ENCODE data around the gene ERVW-1.
"Not testable (repeated sequence)": the region's sequence is repeated elsewhere in the genome, so short reads cannot be mapped to it uniquely, and the experiment has no call there.

Gene ERVW-1

GRCh38 chr7:92477681-92478080, at the start of gene ERVW-1:
ERVW-1 (minus strand) TSS chr7:92477946; CDS start chr7:92470381, 7,565 bp downstream.
- not testable (repeated sequence) for DNase-seq (ENCODE audit: low read depth)

- no peak for DNase-seq (ENCODE audit: low read depth)
Observed at GRCh38 chr7:92523110-92523509, 45.4 kb upstream of the ERVW-1 start.

- no peak for DNase-seq (ENCODE audit: low read depth)
Observed at GRCh38 chr7:92520024-92520423, 42.3 kb upstream of the ERVW-1 start.

DNA sequence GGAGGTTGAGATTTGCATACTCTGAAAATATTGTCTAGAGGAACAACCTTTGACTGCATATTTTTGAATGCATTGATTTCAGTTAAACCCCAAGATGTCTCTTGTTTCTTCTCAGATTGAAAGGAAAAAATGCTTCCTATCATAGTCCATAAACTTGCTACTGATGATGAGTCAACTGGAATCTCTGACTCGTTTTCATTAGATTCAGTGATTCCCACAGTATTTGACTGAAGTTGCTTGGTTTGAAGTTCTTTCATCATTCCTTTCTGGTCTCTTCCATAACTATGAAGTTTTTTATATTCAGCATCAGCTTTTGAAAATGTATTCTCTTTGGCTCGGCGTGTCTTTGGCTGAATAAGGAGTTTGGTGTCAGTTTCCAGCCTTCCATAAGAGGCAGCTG, 39.9 kb upstream of the ERVW-1 start:
- DNase-seq (ENCODE audit: low read depth): no peak

- no peak for DNase-seq (ENCODE audit: low read depth)
Observed at GRCh38 chr7:92513167-92513902, 35.6 kb upstream of the ERVW-1 start.

DNA sequence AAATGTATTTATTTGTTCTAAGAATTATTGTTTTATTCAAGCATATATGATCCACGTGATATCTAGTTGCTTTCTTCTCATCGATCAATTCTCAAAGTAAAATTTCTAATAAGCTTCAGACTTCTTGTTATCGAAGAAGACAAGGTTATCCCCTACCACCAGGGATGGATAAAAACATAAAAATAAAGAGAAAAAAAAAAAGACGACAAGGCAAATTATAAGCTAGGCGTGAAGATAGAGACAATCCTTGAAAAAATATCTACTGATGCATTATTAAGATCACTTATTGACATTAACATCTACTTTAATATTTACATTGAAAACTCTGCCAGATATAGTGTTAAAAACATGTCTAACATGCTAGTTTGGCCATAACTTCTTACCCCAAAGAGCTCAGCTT, 31.2 kb upstream of the ERVW-1 start:
- DNase-seq (ENCODE audit: low read depth): no peak

GRCh38 chr7:92506363-92506762, 28.6 kb upstream of the ERVW-1 start:
- no peak for DNase-seq (ENCODE audit: low read depth)

- DNase-seq (ENCODE audit: low read depth): no peak
Observed at GRCh38 chr7:92504563-92504962, 26.8 kb upstream of the ERVW-1 start.

DNA sequence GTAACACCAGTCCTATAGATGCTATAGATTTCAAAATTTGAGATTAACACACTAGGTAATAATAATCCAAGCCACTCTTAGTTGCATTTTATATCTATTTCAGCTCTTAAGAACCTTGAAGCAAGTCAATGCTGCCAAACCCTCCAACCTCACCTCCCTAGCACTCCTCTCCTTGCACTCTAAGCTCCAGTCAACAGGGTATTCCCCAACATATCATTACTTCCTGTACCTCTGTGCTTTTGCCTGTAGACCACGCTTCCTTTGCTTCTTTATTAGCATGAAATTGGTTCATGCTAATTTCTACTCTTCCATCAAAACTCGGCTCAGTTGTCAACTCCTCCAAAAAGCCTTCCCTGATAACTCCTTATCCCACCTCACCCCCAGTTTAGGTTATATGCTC, 26.0 kb upstream of the ERVW-1 start:
- no peak for DNase-seq (ENCODE audit: low read depth)

- DNase-seq (ENCODE audit: low read depth): no peak
Observed at GRCh38 chr7:92498557-92498956, 20.8 kb upstream of the ERVW-1 start.

GRCh38 chr7:92496876-92497275, 19.1 kb upstream of the ERVW-1 start:
- no peak for DNase-seq (ENCODE audit: low read depth)

DNA sequence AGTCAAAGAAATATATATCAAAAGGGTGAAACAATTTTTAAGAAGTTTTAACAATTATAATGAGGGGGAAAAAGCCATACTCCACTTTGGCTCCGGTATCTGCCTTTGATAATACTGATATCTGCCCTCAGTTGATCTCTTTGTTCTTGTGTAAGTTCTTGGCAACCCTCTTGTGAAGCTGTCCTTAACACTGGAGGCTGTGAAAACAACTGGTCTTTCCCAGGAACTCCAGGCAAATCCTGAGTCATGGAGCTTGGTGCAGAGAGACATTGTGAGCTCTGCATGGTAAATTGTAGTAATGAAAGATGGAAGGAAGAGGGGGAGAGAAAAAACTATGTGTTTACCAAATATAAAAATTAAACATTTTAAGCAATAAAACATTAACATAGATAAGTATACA, 11.9 kb upstream of the ERVW-1 start:
- DNase-seq (ENCODE audit: low read depth): no peak

DNA sequence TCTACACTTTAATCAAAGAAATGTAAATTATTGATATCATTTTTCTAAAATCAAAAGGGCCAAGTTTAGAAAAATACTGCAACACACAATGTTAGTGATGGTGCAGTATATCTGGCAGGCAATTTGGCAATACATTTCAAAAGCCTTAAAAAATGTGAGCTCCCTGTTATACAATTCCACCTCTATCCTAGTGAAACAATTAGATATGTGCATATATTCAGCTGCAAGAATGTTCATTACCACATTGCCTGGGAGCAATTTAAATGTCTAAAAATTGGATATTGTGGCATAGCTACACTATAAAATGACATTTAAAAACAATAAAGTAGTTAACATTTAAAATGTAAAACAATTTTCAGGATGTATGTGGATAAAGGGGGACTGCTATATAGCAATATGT, 10.1 kb upstream of the ERVW-1 start:
- DNase-seq (ENCODE audit: low read depth): no peak

DNA sequence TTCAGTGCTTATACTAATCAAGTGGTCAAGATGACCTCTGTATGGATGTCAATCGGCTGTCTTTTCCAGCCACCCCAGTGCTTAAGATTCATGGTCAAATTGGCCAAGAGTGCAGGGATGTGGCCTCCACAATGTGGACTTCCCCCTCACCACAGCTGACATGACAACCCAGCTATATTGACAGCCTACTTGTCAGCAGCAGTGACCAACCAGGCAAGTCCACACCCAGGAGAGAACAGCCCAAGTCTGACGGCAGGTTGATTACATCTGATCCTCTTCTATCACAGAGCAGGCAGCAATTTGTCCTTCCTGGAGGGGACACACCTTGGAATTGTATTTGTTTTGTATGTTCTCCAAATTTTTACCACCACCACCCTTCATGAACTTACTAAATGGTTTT, 8.2 kb upstream of the ERVW-1 start:
- DNase-seq (ENCODE audit: low read depth): no peak

GRCh38 chr7:92485267-92485892, 7.6 kb upstream of the ERVW-1 start:
- no peak for DNase-seq (ENCODE audit: low read depth)

- not testable (repeated sequence) for DNase-seq (ENCODE audit: low read depth)
Observed at GRCh38 chr7:92484226-92484625, 6.5 kb upstream of the ERVW-1 start.

- not testable (repeated sequence) for DNase-seq (ENCODE audit: low read depth)
Observed at GRCh38 chr7:92483624-92484023, 5.9 kb upstream of the ERVW-1 start.

DNA sequence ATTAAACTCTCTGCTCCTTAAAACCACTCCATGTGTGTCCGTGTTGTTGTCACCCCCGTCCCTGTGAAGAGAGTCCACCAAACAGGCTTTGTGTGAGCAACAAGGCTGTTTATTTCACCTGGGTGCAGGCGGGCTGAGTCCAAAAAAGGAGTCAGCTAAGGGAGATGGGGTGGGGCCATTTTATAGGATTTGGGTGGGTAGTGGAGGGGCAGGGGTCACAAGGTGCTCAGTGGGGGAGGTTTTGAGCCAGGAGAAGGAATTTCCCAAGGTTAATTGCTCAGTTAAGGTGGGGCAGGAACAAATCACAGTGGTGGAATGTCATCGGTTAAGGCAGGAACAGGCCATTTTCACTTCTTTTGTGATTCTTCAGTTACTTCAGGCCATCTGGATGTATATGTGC, 1.4 kb upstream of the ERVW-1 start:
- DNase-seq (ENCODE audit: low read depth): not testable (repeated sequence)

- DNase-seq (ENCODE audit: low read depth): no peak
Observed at GRCh38 chr7:92478711-92479110, 965 bp upstream of the ERVW-1 start.

DNA sequence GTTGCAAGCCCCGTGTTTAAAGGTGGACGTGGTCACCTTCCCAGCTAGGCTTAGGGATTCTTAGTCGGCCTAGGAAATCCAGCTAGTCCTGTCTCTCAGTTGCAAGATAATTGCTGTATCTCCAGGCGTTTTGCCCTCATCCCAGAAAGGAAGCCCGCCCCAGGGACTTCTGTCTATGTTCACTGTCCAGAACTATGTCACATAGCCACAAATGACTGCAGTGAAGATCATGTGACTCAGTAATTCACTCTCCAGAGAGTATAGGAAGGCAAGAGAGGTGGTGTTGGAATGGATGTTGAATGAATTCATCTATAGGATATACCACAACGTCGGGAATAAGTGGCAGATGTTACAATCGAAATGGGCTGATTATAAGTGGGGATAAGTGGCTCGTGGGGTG, 349 bp upstream of the ERVW-1 start:
- DNase-seq (ENCODE audit: low read depth): no peak

GRCh38 chr7:92475851-92476590, 1.7 kb downstream of the ERVW-1 start:
- not testable (repeated sequence) for DNase-seq (ENCODE audit: low read depth)

GRCh38 chr7:92475261-92475770, 2.4 kb downstream of the ERVW-1 start:
- not testable (repeated sequence) for DNase-seq (ENCODE audit: low read depth)

DNA sequence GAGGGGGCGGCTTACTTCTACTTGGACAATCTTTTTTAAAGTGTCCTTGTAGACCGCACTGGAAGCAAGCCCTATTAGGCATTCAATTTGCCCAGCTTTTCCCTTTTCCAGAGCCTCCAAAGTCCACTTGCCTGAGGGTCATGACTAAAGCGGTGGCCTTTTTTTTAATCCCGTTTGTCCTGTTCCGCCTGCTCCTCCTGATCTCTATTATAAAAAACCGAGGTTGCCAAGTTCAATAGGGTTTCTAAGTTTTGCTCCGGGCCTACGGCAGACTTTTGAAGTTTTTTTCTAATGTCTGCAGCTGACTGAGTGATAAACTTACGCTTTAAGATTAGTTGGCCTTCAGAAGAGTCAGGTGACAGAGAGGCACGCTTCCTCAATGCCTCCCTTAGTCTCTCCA, 3.8 kb downstream of the ERVW-1 start:
- not testable (repeated sequence) for DNase-seq (ENCODE audit: low read depth)
